Liver (tissue), 9 donors: Measurements from ENCODE around the gene RIMS3. TPM values are rescaled to one million over a fixed set of nuclear protein-coding genes. Genes with fewer than 3 reads are reported as not detected.
"Not testable (repeated sequence)": the region's sequence is repeated elsewhere in the genome, so short reads cannot be mapped to it uniquely, and the experiment has no call there.

Source experiments
- DNase-seq: peaks from one replicate; pipeline ENCODE4 v3.0.0-alpha.2; 2017; ENCODE audit warnings: low spot score
- H3K27ac ChIP-seq, 2 donors: one replicate each; pipeline ENCODE4 v1.7.0; 2013; ENCODE audit warnings: inconsistent platforms in 2 of 2, low read length in 2 of 2, control low read depth in 1 of 2, low read depth in 1 of 2, mild to moderate bottlenecking in 1 of 2
- H3K27me3 ChIP-seq, 4 donors: one replicate each; pipeline versions ENCODE4 v1.6.1 to v1.7.0; 2013; ENCODE audit warnings: low read length in 3 of 4, inconsistent platforms in 1 of 4, mild to moderate bottlenecking in 1 of 4, moderate library complexity in 1 of 4; ENCODE audit not compliant: control insufficient read depth in 4 of 4, insufficient read depth in 4 of 4
- H3K36me3 ChIP-seq, 4 donors: one replicate each; pipeline versions ENCODE4 v1.6.1 to v1.7.0; 2013; ENCODE audit warnings: low read length in 3 of 4, mild to moderate bottlenecking in 3 of 4, low read depth in 1 of 4, moderate library complexity in 1 of 4; ENCODE audit not compliant: control insufficient read depth in 4 of 4, insufficient read depth in 3 of 4
- H3K4me1 ChIP-seq, 4 donors: one replicate each; pipeline versions ENCODE4 v1.6.1 to v1.7.0; 2013; ENCODE audit warnings: low read length in 3 of 4, mild to moderate bottlenecking in 3 of 4, moderate library complexity in 1 of 4; ENCODE audit not compliant: control insufficient read depth in 4 of 4, insufficient read depth in 4 of 4
- H3K4me3 ChIP-seq, 3 donors: one replicate each; pipeline versions ENCODE4 v1.6.1 to v1.7.0; 2013; ENCODE audit warnings: low read length in 3 of 3, control low read depth in 1 of 3, low read depth in 1 of 3, mild to moderate bottlenecking in 1 of 3
- H3K9ac ChIP-seq, 2 donors: one replicate each; pipeline ENCODE4 v1.7.0; 2013; ENCODE audit warnings: low read length in 2 of 2, mild to moderate bottlenecking in 2 of 2, moderate library complexity in 2 of 2, control low read depth in 1 of 2, low read depth in 1 of 2
- H3K9me3 ChIP-seq, 4 donors: one replicate each; pipeline versions ENCODE4 v1.6.1 to v1.7.0; 2013; ENCODE audit warnings: low read length in 3 of 4; ENCODE audit not compliant: control insufficient read depth in 4 of 4
- EGR1 ChIP-seq, 2 donors: IDR thresholded peaks; 2 replicates each; pipeline ENCODE4 v1.6.1; 2016 to 2018; ENCODE audit warnings: antibody characterized with exemption in 2 of 2, low read depth in 2 of 2
- HNF4A ChIP-seq, 2 donors: conservative IDR thresholded peaks; 2 replicates each; pipeline ENCODE4 v1.6.1; 2016; ENCODE audit warnings: antibody characterized with exemption in 2 of 2, mild to moderate bottlenecking in 2 of 2
- JUND ChIP-seq, 2 donors: IDR thresholded peaks; 2 replicates each; pipeline ENCODE4 v1.6.1; 2016; ENCODE audit warnings: antibody characterized with exemption in 2 of 2
- NR2F2 ChIP-seq: IDR thresholded peaks from 2 replicates; pipeline ENCODE4 v1.6.1; 2016; ENCODE audit warnings: antibody characterized with exemption
- REST ChIP-seq: IDR thresholded peaks from 2 replicates; pipeline ENCODE4 v1.6.1; 2016; ENCODE audit warnings: antibody characterized with exemption, mild to moderate bottlenecking
- SP1 ChIP-seq: IDR thresholded peaks from 2 replicates; pipeline ENCODE4 v1.6.1; 2018; ENCODE audit warnings: antibody characterized with exemption, mild to moderate bottlenecking
- ZBTB33 ChIP-seq: IDR thresholded peaks from 2 replicates; pipeline ENCODE4 v1.6.1; 2016; ENCODE audit warnings: antibody characterized with exemption
- WGBS: extraction: QIAGEN DNeasy Blood & Tissue Kit; methylation state at CpG from one replicate; pipeline ENCODE4 v1.1.7; 2013; 5-methylcytosine and 5-hydroxymethylcytosine counted together
- polyA plus RNA-seq, 2 donors: library from polyadenylated mRNA; stranded (reverse) in 1 of 2; unstranded in 1 of 2; fragments of 200-250 nt in 1 of 2; fragments of >200 nt in 1 of 2; fragmentation: Nextera tagmentation in 1 of 2; extraction: Ambion mirVana in 1 of 2; gene quantifications; one replicate each; pipeline versions ENCODE4 v1.2.1 to v1.2.3, GENCODE V29; 2013 to 2015
- total RNA-seq, 2 donors: library from RNA; depleted of rRNA; stranded (reverse); fragments of >200 nt; gene quantifications; one replicate each; pipeline ENCODE4 v1.2.3, GENCODE V29; 2014
- donor health status: healthy.
- donor health status: healthy.
- donor health status: healthy.
- donor health status: healthy.
- donor health status: healthy.

Gene RIMS3
- total and polyA plus RNA-seq, 4 donors: 0.22 to 2.2 (median 0.77) TPM

- TF ChIP-seq NR2F2 (no peak), SP1 (no peak), EGR1 (IDR thresholded peaks at IDR 0.05; ENCODE audit: low read depth in 2 of 2) (no peak), REST (no peak), HNF4A (conservative IDR thresholded peaks at IDR 0.05) (no peak), ZBTB33 (no peak), JUND (IDR thresholded peaks at IDR 0.05) (no peak)
These were observed 90.1 kb downstream of the RIMS3 start for GRCh38 chr1:40575336-40575735.

GRCh38 chr1:40574805-40575204 lies 90.7 kb downstream of the RIMS3 start:
- not testable (repeated sequence) for H3K4me3 ChIP-seq, H3K9ac ChIP-seq, H3K36me3 ChIP-seq, H3K4me1 ChIP-seq, H3K9me3 ChIP-seq, H3K27ac ChIP-seq, H3K27me3 ChIP-seq, DNase-seq
- WGBS: 74% methylated on average over 3 of the region's 3 CpGs

More at GRCh38 chr1:40575336-40575735, 90.1 kb downstream of the RIMS3 start:
- no peak overlapping the region for H3K9ac ChIP-seq
- H3K27me3 ChIP-seq: no peaks in the 10 kb centered on the region
- no peaks in the 10 kb centered on the region for H3K9me3 ChIP-seq
- H3K27ac ChIP-seq: no peak overlapping the region
- no peak overlapping the region for H3K4me3 ChIP-seq
- DNase-seq: no peak
- H3K4me1 ChIP-seq: no peaks in the 10 kb centered on the region
- no peaks in the 10 kb centered on the region for H3K36me3 ChIP-seq

Other genes starting within 250 kb of the RIMS3 start
- under 1 TPM; 0.79 to 0.92 TPM for gene ZFP69B, start 215.2 kb downstream of the RIMS3 start, total RNA-seq
- gene ZFP69B, start 215.2 kb downstream of the RIMS3 start, polyA plus RNA-seq: under 1 TPM; 0.19 to 0.45 TPM
- gene ZFP69, start 188.4 kb downstream of the RIMS3 start, total RNA-seq: 1 to 10 TPM; 1.3 to 1.9 TPM
- 1 to 10 TPM in 1 of 2 donors, under 1 TPM in 1; 0.96 to 1.2 TPM for gene ZFP69, start 188.4 kb downstream of the RIMS3 start, polyA plus RNA-seq
- 1 to 10 TPM; 6.6 to 9.2 TPM for gene EXO5, start 156.9 kb downstream of the RIMS3 start, total RNA-seq
- 1 to 10 TPM; 3.5 to 4.1 TPM for gene EXO5, start 156.9 kb downstream of the RIMS3 start, polyA plus RNA-seq
- gene ZNF684, start 134.0 kb downstream of the RIMS3 start, total RNA-seq: 10 to 100 TPM in 1 of 2 donors, 1 to 10 TPM in 1; 8.5 to 17.1 TPM
- gene ZNF684, start 134.0 kb downstream of the RIMS3 start, polyA plus RNA-seq: 10 to 100 TPM in 1 of 2 donors, 1 to 10 TPM in 1; 7.6 to 11.9 TPM
- 10 to 100 TPM; 27.4 to 28.1 TPM for gene NFYC, start 26.0 kb upstream of the RIMS3 start, total RNA-seq
- gene NFYC, start 26.0 kb upstream of the RIMS3 start, polyA plus RNA-seq: 10 to 100 TPM; 18.3 to 26.3 TPM
- gene KCNQ4, start 118.1 kb upstream of the RIMS3 start, total RNA-seq: 1 to 10 TPM in 1 of 2 donors, under 1 TPM in 1; 0.33 to 2.1 TPM
- under 1 TPM; 0.10 to 0.20 TPM for gene KCNQ4, start 118.1 kb upstream of the RIMS3 start, polyA plus RNA-seq
- gene CITED4, start 196.7 kb upstream of the RIMS3 start, total RNA-seq: 1 to 10 TPM; 1.4 to 6.2 TPM
- 1 to 10 TPM; 4.2 to 9.9 TPM for gene CITED4, start 196.7 kb upstream of the RIMS3 start, polyA plus RNA-seq